Activated CD8-positive, alpha-beta T cell treated with anti-CD3 and anti-CD28 coated beads for 36 hours (primary cell): ENCODE measurements around the gene OR6B1. TPM values are rescaled to one million over a fixed set of nuclear protein-coding genes. Genes with fewer than 3 reads are reported as not detected.

Source experiments
- ATAC-seq: fragments of 200-7000 bp; cut with Tn5 transposase; one replicate; pipeline ENCODE4 v1.10.0; 2021; ENCODE audit warnings: mild to moderate bottlenecking, moderate library complexity
- CTCF ChIA-PET: fragments of 350-600 bp; sonication (Branson Sonifier 250); formaldehyde crosslinking; loops from one replicate; lab custom pipeline; 2021; ENCODE audit warnings: antibody characterized with exemption; lab: Charles Lee
- POLR2A ChIA-PET: fragments of 350-600 bp; sonication (Branson Sonifier 250); formaldehyde crosslinking; loops from one replicate; lab custom pipeline; 2021; ENCODE audit warnings: antibody characterized with exemption; lab: Charles Lee
- DNase-seq: peaks from one replicate; pipeline ENCODE4 v3.0.0-alpha.2; 2020
- H3K27ac Mint-ChIP-seq: one replicate; pipeline ENCODE4 v1.8.0; 2021; ENCODE audit warnings: mild to moderate bottlenecking, mixed read lengths
- H3K27me3 Mint-ChIP-seq: one replicate; pipeline ENCODE4 v1.8.0; 2021; ENCODE audit warnings: mixed read lengths
- H3K36me3 Mint-ChIP-seq: one replicate; pipeline ENCODE4 v1.8.0; 2021; ENCODE audit warnings: low read depth, mixed read lengths
- H3K4me1 Mint-ChIP-seq: one replicate; pipeline ENCODE4 v1.8.0; 2021; ENCODE audit warnings: low read depth, mixed read lengths
- H3K4me3 Mint-ChIP-seq: one replicate; pipeline ENCODE4 v1.8.0; 2021; ENCODE audit warnings: mild to moderate bottlenecking, moderate library complexity, mixed read lengths
- H3K9me3 Mint-ChIP-seq: one replicate; pipeline ENCODE4 v1.8.0; 2021; ENCODE audit warnings: mixed read lengths
- CTCF ChIP-seq: fragments of 200-600 bp; IDR thresholded peaks from one replicate; pipeline ENCODE4 v1.8.0; 2022; ENCODE audit warnings: antibody characterized with exemption, mild to moderate bottlenecking
- intact Hi-C: fragments of 100-400 bp; cut with micrococcal nuclease; formaldehyde crosslinking; loops from one replicate; pipeline ENCODE4 v1.10.0; 2022
- total RNA-seq, 2 experiments: library from RNA; stranded (reverse); gene quantifications; one replicate each; pipeline ENCODE4 v1.2.3, GENCODE V29; 2021

OR6B1 gene
- total RNA-seq, 2 experiments from 2014 or later: not detected

GRCh38 chr7:143975617-143976016 is 24.5 kb upstream of the OR6B1 start:
- H3K27me3 Mint-ChIP-seq: peaks cover 1% of the 10 kb centered on the region
- ATAC-seq (peak; percentile 30), DNase-seq (peak; percentile 10)
- CTCF ChIA-PET: interaction anchor here (0.8 to 2.6 kb wide), 3 partner anchors 9 to 74 kb away, joined by 3 to 8 read pairs (median 4); partner anchors contain the start of gene TCAF1
- POLR2A ChIA-PET: no interaction called here
- H3K9me3 Mint-ChIP-seq: no peaks in the 10 kb centered on the region
- no peaks in the 10 kb centered on the region for H3K4me1 Mint-ChIP-seq
- intact Hi-C loops: no loop called here
- no peak overlapping the region for H3K4me3 Mint-ChIP-seq
- no peak overlapping the region for H3K27ac Mint-ChIP-seq
- TF ChIP-seq CTCF: no peak
- H3K36me3 Mint-ChIP-seq: no peaks in the 10 kb centered on the region

- no peak for TF ChIP-seq CTCF
- Mint-ChIP-seq H3K27me3 (peaks cover 1% of the 10 kb centered on the region), H3K9me3 (no peaks in the 10 kb centered on the region), H3K36me3 (no peaks in the 10 kb centered on the region), H3K4me3 (no peak overlapping the region), H3K4me1 (no peaks in the 10 kb centered on the region), H3K27ac (no peak overlapping the region)
- intact Hi-C loops: no loop called here
- ChIA-PET POLR2A (no interaction called here), CTCF (no interaction called here)
- ATAC-seq: no peak
- no peak for DNase-seq
Observed at GRCh38 chr7:143978585-143978984, 21.5 kb upstream of the OR6B1 start.

GRCh38 chr7:143979359-143979758 is 20.8 kb upstream of the OR6B1 start:
- intact Hi-C loops: no loop called here
- Mint-ChIP-seq H3K27me3 (peaks cover 1% of the 10 kb centered on the region), H3K9me3 (no peaks in the 10 kb centered on the region), H3K4me3 (no peak overlapping the region), H3K36me3 (no peaks in the 10 kb centered on the region), H3K27ac (no peak overlapping the region), H3K4me1 (no peaks in the 10 kb centered on the region)
- ChIA-PET CTCF (no interaction called here), POLR2A (no interaction called here)
- no peak for DNase-seq
- no peak for ATAC-seq
- TF ChIP-seq CTCF: no peak

GRCh38 chr7:143979998-143980397 is 20.1 kb upstream of the OR6B1 start:
- Mint-ChIP-seq H3K36me3 (no peaks in the 10 kb centered on the region), H3K27ac (no peak overlapping the region), H3K4me3 (no peak overlapping the region), H3K27me3 (peaks cover 1% of the 10 kb centered on the region), H3K9me3 (no peaks in the 10 kb centered on the region), H3K4me1 (no peaks in the 10 kb centered on the region)
- intact Hi-C loops: no loop called here
- CTCF ChIA-PET: no interaction called here
- ATAC-seq: no peak
- no peak for DNase-seq
- POLR2A ChIA-PET: no interaction called here
- no peak for TF ChIP-seq CTCF

GRCh38 chr7:143980746-143981510 is 19.2 kb upstream of the OR6B1 start:
- ChIA-PET CTCF (no interaction called here), POLR2A (no interaction called here)
- ATAC-seq: no peak

More at GRCh38 chr7:143980746-143981510, 19.2 kb upstream of the OR6B1 start:
- H3K27ac Mint-ChIP-seq: no peak overlapping the region
- intact Hi-C loops: no loop called here
- no peak overlapping the region for H3K4me3 Mint-ChIP-seq
- no peak for DNase-seq
- H3K4me1 Mint-ChIP-seq: no peaks in the 10 kb centered on the region
- no peaks in the 10 kb centered on the region for H3K9me3 Mint-ChIP-seq
- H3K27me3 Mint-ChIP-seq: peaks cover 1% of the 10 kb centered on the region
- TF ChIP-seq CTCF: no peak
- H3K36me3 Mint-ChIP-seq: no peaks in the 10 kb centered on the region
